ENCODE data around the gene SEC24A.

GRCh38 chr5:134656690-134657089 lies 8.1 kb downstream of the SEC24A start:
- TF ChIP-seq POLR2A (IDR thresholded peaks at IDR 0.05), result no peak
- TF ChIP-seq CTCF (IDR thresholded peaks at IDR 0.05), result no peak

Data from thyroid gland (tissue), 4 donors.